Calu3 (cell line): ENCODE results near the gene GNA12. TPM values are rescaled to one million over a fixed set of nuclear protein-coding genes. Genes with fewer than 3 reads are reported as not detected.

Experiments used
- BruUV-seq: library from RNA; stranded (reverse); fragments of 400-500 nt; replicated peaks from 2 replicates; lab custom pipeline; 2021; lab: Mats Ljungman, UMichigan
- CTCF ChIA-PET: fragments of 300-600 bp; sonication (Branson Sonifier 250); formaldehyde crosslinking; loops from one replicate; lab custom pipeline; 2022; ENCODE audit warnings: antibody characterized with exemption; lab: Charles Lee
- DNase-seq: peaks from one replicate; pipeline ENCODE4 v3.0.0; 2022
- H3K27ac Mint-ChIP-seq: one replicate; pipeline ENCODE4 v1.8.0; 2022; ENCODE audit warnings: mixed read lengths; ENCODE audit not compliant: unreplicated experiment
- H3K27me3 Mint-ChIP-seq: one replicate; pipeline ENCODE4 v1.8.0; 2022; ENCODE audit warnings: mixed read lengths; ENCODE audit not compliant: unreplicated experiment
- H3K36me3 Mint-ChIP-seq: one replicate; pipeline ENCODE4 v1.8.0; 2022; ENCODE audit warnings: mild to moderate bottlenecking, moderate library complexity, mixed read lengths; ENCODE audit not compliant: insufficient read depth, unreplicated experiment
- H3K4me1 Mint-ChIP-seq: one replicate; pipeline ENCODE4 v1.8.0; 2022; ENCODE audit warnings: mild to moderate bottlenecking, low read depth, mixed read lengths; ENCODE audit not compliant: unreplicated experiment
- H3K4me3 Mint-ChIP-seq: one replicate; pipeline ENCODE4 v1.8.0; 2022; ENCODE audit warnings: mild to moderate bottlenecking, low read depth, moderate library complexity, mixed read lengths; ENCODE audit not compliant: unreplicated experiment
- H3K9me3 Mint-ChIP-seq: one replicate; pipeline ENCODE4 v1.8.0; 2022; ENCODE audit warnings: low read depth, mixed read lengths; ENCODE audit not compliant: unreplicated experiment
- CTCF ChIP-seq: fragments of 200-600 bp; IDR thresholded peaks from one replicate; pipeline ENCODE4 v1.8.0; 2022; ENCODE audit warnings: antibody characterized with exemption; ENCODE audit not compliant: unreplicated experiment
- intact Hi-C: fragments of 100-400 bp; cut with micrococcal nuclease; formaldehyde crosslinking; loops from one replicate; pipeline ENCODE4 v1.10.0; 2022; ENCODE audit not compliant: unreplicated experiment
- total RNA-seq: library from RNA; stranded (reverse); gene quantifications from 2 replicates; pipeline ENCODE4 v1.2.3, GENCODE V29; 2022

The GNA12 gene
- total RNA-seq, 1 experiment from 2014 or later, result 78.3 TPM

- intact Hi-C loops, result no loop called here
- Mint-ChIP-seq H3K4me1 (peaks cover 38% of the 10 kb centered on the region), H3K27ac (no peak overlapping the region), H3K9me3 (no peaks in the 10 kb centered on the region), H3K4me3 (no peak overlapping the region), H3K36me3 (peaks cover 19% of the 10 kb centered on the region), H3K27me3 (no peaks in the 10 kb centered on the region)
- no peak for DNase-seq
- CTCF ChIA-PET, result interaction anchor here (0.7 kb wide), 1 partner anchor 46 kb away, joined by 3 read pairs; no protein-coding TSS in a partner anchor
- no TSS peak for BruUV-seq
- no peak for TF ChIP-seq CTCF
Observed at GRCh38 chr7:2878306-2878705, 34.2 kb upstream of the GNA12 start.

- Mint-ChIP-seq H3K4me1 (peaks cover 38% of the 10 kb centered on the region), H3K27me3 (no peaks in the 10 kb centered on the region), H3K4me3 (no peak overlapping the region), H3K27ac (no peak overlapping the region), H3K36me3 (peaks cover 19% of the 10 kb centered on the region), H3K9me3 (no peaks in the 10 kb centered on the region)
- no peak for TF ChIP-seq CTCF
- BruUV-seq, result no TSS peak
- peak; percentile 29 for DNase-seq
- intact Hi-C loops, result no loop called here
- CTCF ChIA-PET, result no interaction called here
Observed at GRCh38 chr7:2876031-2876731, 32.1 kb upstream of the GNA12 start.

DNA sequence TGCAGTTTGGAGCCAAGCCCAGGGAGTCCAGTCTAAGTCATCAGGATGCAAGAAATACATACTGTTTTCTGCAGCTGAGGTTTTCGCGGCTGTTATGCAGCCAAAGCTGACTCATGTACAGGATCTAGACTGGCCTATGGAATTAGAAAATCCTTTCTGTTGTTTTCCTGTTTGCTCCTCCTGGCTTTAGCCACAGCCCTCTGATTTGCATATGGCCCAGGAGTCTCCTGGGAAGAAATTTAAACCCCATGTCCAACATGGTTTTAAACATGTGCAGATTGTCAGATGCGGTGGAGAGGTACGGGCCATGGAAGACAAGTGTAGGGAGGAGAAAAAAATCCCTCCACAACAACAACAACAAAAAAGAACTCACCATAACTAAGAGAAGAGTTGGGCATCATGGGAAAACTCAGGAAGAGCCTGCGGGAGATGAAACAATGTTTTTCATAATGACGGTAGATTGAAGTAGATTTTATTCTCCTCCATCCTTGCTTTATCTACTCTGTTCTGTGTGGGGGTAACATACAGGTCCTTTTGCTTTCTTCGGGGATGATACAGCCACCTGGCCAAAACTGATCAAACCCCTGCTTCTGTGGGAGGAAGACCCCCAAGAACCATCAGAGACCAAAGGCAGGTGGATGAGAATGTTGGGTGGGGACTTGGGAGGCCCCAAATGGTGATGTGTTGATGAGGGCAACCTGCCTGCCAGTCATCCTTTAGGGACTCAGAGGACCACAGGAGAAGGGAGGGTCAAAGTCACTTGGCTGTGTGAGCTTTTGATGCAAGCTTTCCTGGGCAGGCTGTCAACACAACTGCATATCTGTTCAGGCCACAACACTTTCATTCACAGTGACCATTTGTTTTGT is 29.8 kb upstream of the GNA12 start:
- intact Hi-C loops, result no loop called here
- H3K27ac Mint-ChIP-seq, result peak overlapping the region; percentile 99
- no peaks in the 10 kb centered on the region for H3K27me3 Mint-ChIP-seq
- H3K4me1 Mint-ChIP-seq, result peaks cover 38% of the 10 kb centered on the region
- peak; percentile 51 for DNase-seq
- BruUV-seq, result TSS peak; percentile 95
- peak overlapping the region; percentile 6 for H3K4me3 Mint-ChIP-seq
- CTCF ChIA-PET, result interaction anchor here (0.6 kb wide), 1 partner anchor 421 kb away, joined by 3 read pairs; no protein-coding TSS in a partner anchor
- peaks cover 19% of the 10 kb centered on the region for H3K36me3 Mint-ChIP-seq
- TF ChIP-seq CTCF, result no peak
- H3K9me3 Mint-ChIP-seq, result no peaks in the 10 kb centered on the region

DNA sequence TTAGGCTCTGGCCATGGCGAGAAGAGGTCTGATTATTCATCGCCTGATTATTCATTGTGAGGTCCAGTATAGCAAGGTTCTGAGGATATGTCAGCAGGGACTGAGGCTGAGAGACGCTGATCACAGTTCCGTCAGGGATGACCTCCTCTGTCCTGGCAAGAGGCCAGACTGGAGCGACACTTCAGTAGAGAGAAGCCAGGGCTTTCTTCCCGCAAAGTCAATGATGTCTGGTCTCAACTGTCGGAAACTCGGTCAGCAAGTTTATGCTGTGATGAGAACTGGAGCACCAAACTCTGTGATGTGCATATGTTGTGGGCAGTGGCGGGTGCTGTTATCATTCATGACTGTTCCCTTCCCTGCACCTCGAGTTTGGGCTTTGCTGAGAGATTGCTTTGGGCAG is 29.0 kb upstream of the GNA12 start:
- Mint-ChIP-seq H3K27me3 (no peaks in the 10 kb centered on the region), H3K27ac (peak overlapping the region; percentile 99), H3K36me3 (peaks cover 15% of the 10 kb centered on the region), H3K9me3 (no peaks in the 10 kb centered on the region), H3K4me1 (peaks cover 38% of the 10 kb centered on the region), H3K4me3 (no peak overlapping the region)
- TF ChIP-seq CTCF, result no peak
- no peak for DNase-seq
- CTCF ChIA-PET, result no interaction called here
- no TSS peak for BruUV-seq
- intact Hi-C loops, result no loop called here
